Neural cell (in vitro differentiated cells): ENCODE data around the gene ATAD3C. TPM values are rescaled to one million over a fixed set of nuclear protein-coding genes. Genes with fewer than 3 reads are reported as not detected.

ENCODE experiments used
- H2AFZ ChIP-seq: fragments of 200-600, 300-800 bp; sonication (generic), shearing (Covaris generic); 2 replicates; pipeline ENCODE4 v1.6.0; 2014; ENCODE audit warnings: low read depth, mild to moderate bottlenecking, antibody characterized with exemption, low read length, moderate library complexity
- H3F3A ChIP-seq: fragments of 200-600 bp; shearing (Covaris generic); 2 replicates; pipeline ENCODE4 v1.6.1; 2016; ENCODE audit warnings: mild to moderate bottlenecking, moderate library complexity, mixed read lengths, antibody characterized with exemption, low read length; ENCODE audit not compliant: insufficient read depth, poor library complexity, severe bottlenecking
- H3K27ac ChIP-seq: fragments of 200-600, 300-800 bp; sonication (generic), shearing (Covaris generic); 2 replicates; pipeline ENCODE4 v1.5.1; 2014; ENCODE audit warnings: mild to moderate bottlenecking, low read length, moderate library complexity
- H3K27me3 ChIP-seq: fragments of 300-800, 200-600 bp; sonication (generic), shearing (Covaris generic); 2 replicates; pipeline ENCODE4 v1.6.0; 2014; ENCODE audit warnings: mild to moderate bottlenecking, low read depth, low read length, moderate library complexity; ENCODE audit not compliant: insufficient read depth
- H3K36me3 ChIP-seq: fragments of 300-800, 200-600 bp; sonication (generic), shearing (Covaris generic); 2 replicates; pipeline ENCODE4 v1.5.1; 2014; ENCODE audit warnings: mild to moderate bottlenecking, antibody characterized with exemption, low read length, moderate library complexity; ENCODE audit not compliant: insufficient read depth
- H3K4me2 ChIP-seq: fragments of 300-800, 200-600 bp; sonication (generic), shearing (Covaris generic); 2 replicates; pipeline ENCODE4 v1.6.0; 2014; ENCODE audit warnings: mild to moderate bottlenecking, low read length
- H3K4me3 ChIP-seq: fragments of 300-800, 200-600 bp; sonication (generic), shearing (Covaris generic); 2 replicates; pipeline ENCODE4 v1.5.1; 2014; ENCODE audit warnings: mild to moderate bottlenecking, low read length, moderate library complexity
- H3K79me2 ChIP-seq: fragments of 200-600 bp; shearing (Covaris generic); replicated peaks from 2 replicates; pipeline ENCODE4 v1.6.0; 2014; ENCODE audit warnings: mild to moderate bottlenecking, low read length, moderate library complexity; ENCODE audit not compliant: insufficient read depth
- H3K9ac ChIP-seq: fragments of 300-800, 200-600 bp; sonication (generic), shearing (Covaris generic); 2 replicates; pipeline ENCODE4 v1.6.1; 2016; ENCODE audit warnings: mild to moderate bottlenecking, low read length, mixed read lengths
- H3K9me2 ChIP-seq: fragments of 200-600 bp; shearing (Covaris generic); 2 replicates; pipeline ENCODE4 v1.6.1; 2016; ENCODE audit warnings: mild to moderate bottlenecking, low read length, mixed read lengths; ENCODE audit not compliant: insufficient read depth
- H3K9me3 ChIP-seq: fragments of 200-600, 300-800 bp; sonication (generic), shearing (Covaris generic); 2 replicates; pipeline ENCODE4 v1.6.1; 2016; ENCODE audit warnings: mild to moderate bottlenecking, mixed run types, low read length, moderate library complexity, mixed read lengths
- H4K20me1 ChIP-seq: fragments of 200-600 bp; shearing (Covaris generic); 2 replicates; pipeline ENCODE4 v1.6.1; 2016; ENCODE audit warnings: mild to moderate bottlenecking, mixed run types; ENCODE audit not compliant: insufficient read depth
- CTCF ChIP-seq: fragments of 450-650 bp; IDR thresholded peaks from 2 replicates; pipeline ENCODE4 v1.5.1; 2014; ENCODE audit warnings: antibody characterized with exemption, mild to moderate bottlenecking, moderate library complexity; ENCODE audit not compliant: poor library complexity, severe bottlenecking
- EP300 ChIP-seq: fragments of 450-650 bp; conservative IDR thresholded peaks from 2 replicates; pipeline ENCODE4 v1.6.1; 2014; ENCODE audit warnings: antibody characterized with exemption, mild to moderate bottlenecking, moderate library complexity; ENCODE audit not compliant: poor library complexity, severe bottlenecking
- EZH2 ChIP-seq: fragments of 200-600, 300-800 bp; shearing (Covaris generic), sonication (generic); IDR thresholded peaks from 2 replicates; pipeline ENCODE4 v1.6.1; 2014; ENCODE audit warnings: antibody characterized with exemption, low read length, borderline replicate concordance, mild to moderate bottlenecking; ENCODE audit not compliant: insufficient read depth, poor library complexity, severe bottlenecking
- MXI1 ChIP-seq: fragments of 450-650 bp; conservative IDR thresholded peaks from 2 replicates; pipeline ENCODE4 v1.6.1; 2014; ENCODE audit warnings: antibody characterized with exemption, mild to moderate bottlenecking; ENCODE audit not compliant: poor library complexity, severe bottlenecking
- POLR2AphosphoS5 ChIP-seq: IDR thresholded peaks from 2 replicates; pipeline ENCODE4 v1.6.1; 2012
- RAD21 ChIP-seq: fragments of 450-650 bp; conservative IDR thresholded peaks from 2 replicates; pipeline ENCODE4 v1.6.1; 2014; ENCODE audit warnings: antibody characterized with exemption, mild to moderate bottlenecking, moderate library complexity
- REST ChIP-seq: IDR thresholded peaks from 2 replicates; pipeline ENCODE4 v1.6.1; 2012; ENCODE audit warnings: borderline replicate concordance
- SMC3 ChIP-seq: fragments of 450-650 bp; conservative IDR thresholded peaks from 2 replicates; pipeline ENCODE4 v1.6.1; 2014; ENCODE audit warnings: antibody characterized with exemption, mild to moderate bottlenecking, moderate library complexity; ENCODE audit not compliant: poor library complexity
- TAF1 ChIP-seq: IDR thresholded peaks from 2 replicates; pipeline ENCODE4 v1.6.1; 2012; ENCODE audit warnings: low read depth
- polyA plus RNA-seq: library from polyadenylated mRNA; depleted of rRNA; stranded (reverse); fragments of >200 nt; gene quantifications from 2 replicates; pipeline ENCODE4 v1.2.3, GENCODE V29; 2014

The ATAD3C gene
- polyA plus RNA-seq, 1 donor from 2014 or later, result not detected

- Histone ChIP-seq H3K9me3 (no peaks in the 10 kb centered on the region), H3K9me2 (no peaks in the 10 kb centered on the region), H3K79me2 (no peaks in the 10 kb centered on the region), H2AFZ (no peak overlapping the region), H3K9ac (no peak overlapping the region), H3F3A (no peaks in the 10 kb centered on the region), H3K27me3 (no peaks in the 10 kb centered on the region), H3K4me3 (no peak overlapping the region), H3K36me3 (no peaks in the 10 kb centered on the region), H4K20me1 (no peaks in the 10 kb centered on the region), H3K4me2 (no peak overlapping the region), H3K27ac (no peak overlapping the region)
- TF ChIP-seq RAD21 (no peak), SMC3 (no peak), EZH2 (no peak), CTCF (no peak), TAF1 (no peak), MXI1 (no peak), POLR2AphosphoS5 (no peak), REST (no peak), EP300 (no peak)
Measured at GRCh38 chr1:1429671-1430073, 19.8 kb upstream of the ATAD3C start.

- no peak overlapping the region for H3K9ac ChIP-seq
Measured at GRCh38 chr1:1430114-1430982, 19.1 kb upstream of the ATAD3C start.

More at GRCh38 chr1:1430114-1430982, 19.1 kb upstream of the ATAD3C start:
- Histone ChIP-seq H3K36me3 (no peaks in the 10 kb centered on the region), H3K27ac (no peak overlapping the region), H2AFZ (no peak overlapping the region), H3F3A (no peaks in the 10 kb centered on the region), H4K20me1 (no peaks in the 10 kb centered on the region), H3K9me3 (no peaks in the 10 kb centered on the region), H3K27me3 (peaks cover 4% of the 10 kb centered on the region), H3K4me2 (no peak overlapping the region), H3K4me3 (no peak overlapping the region), H3K9me2 (no peaks in the 10 kb centered on the region), H3K79me2 (no peaks in the 10 kb centered on the region)
- TF ChIP-seq REST, result no peak
- no peak for TF ChIP-seq MXI1
- no peak for TF ChIP-seq RAD21
- no peak for TF ChIP-seq CTCF
- TF ChIP-seq EP300, result no peak
- no peak for TF ChIP-seq POLR2AphosphoS5
- TF ChIP-seq EZH2, result no peak
- TF ChIP-seq TAF1, result no peak
- no peak for TF ChIP-seq SMC3
